Activated T-helper 1 cell treated with Interleukin-2 at 50 U/mL for 16 hours (primary cell): Measurements from ENCODE around the gene SRP19.
"Not testable (repeated sequence)": the region's sequence is repeated elsewhere in the genome, so short reads cannot be mapped to it uniquely, and the experiment has no call there.

ENCODE experiments used
- DNase-seq: peaks from one replicate; pipeline ENCODE4 v3.0.0-alpha.2; 2020; ENCODE audit warnings: low read depth

SRP19 gene

GRCh38 chr5:112870966-112871365, 9.9 kb downstream of the SRP19 start:
- no peak for DNase-seq

GRCh38 chr5:112876362-112876761, 15.3 kb downstream of the SRP19 start:
- DNase-seq = no peak

- DNase-seq = no peak
These were observed 17.0 kb downstream of the SRP19 start for GRCh38 chr5:112878101-112878500.

- DNase-seq = peak; percentile 30
These were observed 17.7 kb downstream of the SRP19 start for GRCh38 chr5:112878760-112879159.

GRCh38 chr5:112880219-112880964, 19.3 kb downstream of the SRP19 start:
- no peak for DNase-seq

- no peak for DNase-seq
These were observed 22.1 kb downstream of the SRP19 start for GRCh38 chr5:112883192-112883591.

GRCh38 chr5:112885001-112885400, 23.9 kb downstream of the SRP19 start:
- DNase-seq = no peak

- DNase-seq = peak; percentile 7
These were observed 25.9 kb downstream of the SRP19 start for GRCh38 chr5:112886975-112887374.

- DNase-seq = not testable (repeated sequence)
These were observed 31.0 kb downstream of the SRP19 start for GRCh38 chr5:112892066-112892465.

GRCh38 chr5:112892776-112893175, 31.7 kb downstream of the SRP19 start:
- DNase-seq = no peak

- DNase-seq = no peak
These were observed 34.6 kb downstream of the SRP19 start for GRCh38 chr5:112895682-112896081.

- DNase-seq = no peak
These were observed 41.5 kb downstream of the SRP19 start for GRCh38 chr5:112902561-112902960.

GRCh38 chr5:112904996-112905395, 43.9 kb downstream of the SRP19 start:
- DNase-seq = not testable (repeated sequence)

GRCh38 chr5:112906637-112907036, 45.5 kb downstream of the SRP19 start:
- no peak for DNase-seq

GRCh38 chr5:112907166-112907631, 46.1 kb downstream of the SRP19 start:
- no peak for DNase-seq

GRCh38 chr5:112908854-112909253, 47.8 kb downstream of the SRP19 start:
- no peak for DNase-seq

- no peak for DNase-seq
These were observed 49.4 kb downstream of the SRP19 start for GRCh38 chr5:112910529-112910928.

GRCh38 chr5:112914584-112914983, 53.5 kb downstream of the SRP19 start:
- no peak for DNase-seq

GRCh38 chr5:112915831-112916230, 54.7 kb downstream of the SRP19 start:
- no peak for DNase-seq

GRCh38 chr5:112917453-112917995, 56.4 kb downstream of the SRP19 start:
- no peak for DNase-seq

GRCh38 chr5:112918136-112918535, 57.0 kb downstream of the SRP19 start:
- DNase-seq = no peak

- DNase-seq = no peak
These were observed 57.6 kb downstream of the SRP19 start for GRCh38 chr5:112918679-112919078.
